IMR-90 (cell line): Measurements from ENCODE around the gene MFRP. TPM values are rescaled to one million over a fixed set of nuclear protein-coding genes. Genes with fewer than 3 reads are reported as not detected.
A peak's percentile ranks its signal among the peaks of the same experiment; 100 is the strongest.

Experiments used
- ATAC-seq: fragments of 200-7000 bp; cut with Tn5 transposase; 2 replicates; pipeline ENCODE4 v1.9.1; 2020; ENCODE audit warnings: low read depth, mild to moderate bottlenecking, moderate library complexity
- BruUV-seq: library from RNA; stranded (reverse); fragments of 400-500 nt; replicated peaks from 2 replicates; lab custom pipeline; 2021; lab: Mats Ljungman, UMichigan
- CTCF ChIA-PET: fragments of 300-600 bp; formaldehyde crosslinking; extraction: SDS; loops from one replicate; lab custom pipeline; 2021; ENCODE audit warnings: antibody characterized with exemption; lab: Yijun Ruan, JAX
- POLR2A ChIA-PET: fragments of 300-600 bp; sonication (Branson Sonifier 250); formaldehyde crosslinking; loops from one replicate; lab custom pipeline; 2022; ENCODE audit warnings: antibody characterized with exemption; ENCODE audit not compliant: unreplicated experiment; lab: Charles Lee
- DNase-seq: peaks from one replicate; pipeline ENCODE4 v3.0.0; 2013
- H2AFZ ChIP-seq: replicated peaks from 2 replicates; pipeline ENCODE3; 2013; ENCODE audit warnings: low read length, mild to moderate bottlenecking; ENCODE audit not compliant: poor library complexity
- H2AK5ac ChIP-seq: 2 replicates; pipeline ENCODE4 v1.6.1; 2013; ENCODE audit warnings: low read depth, low read length, inconsistent platforms
- H2AK9ac ChIP-seq: replicated peaks from 2 replicates; pipeline ENCODE3; 2013; ENCODE audit warnings: mild to moderate bottlenecking, low read depth, low read length, moderate library complexity; ENCODE audit not compliant: poor library complexity
- H2BK120ac ChIP-seq: 2 replicates; pipeline ENCODE4 v1.6.1; 2013; ENCODE audit warnings: low read depth, low read length, inconsistent platforms
- H2BK15ac ChIP-seq: 3 replicates; pipeline ENCODE4 v1.6.1; 2013; ENCODE audit warnings: low read depth, low read length, inconsistent platforms
- H2BK20ac ChIP-seq: 2 replicates; pipeline ENCODE4 v1.6.1; 2013; ENCODE audit warnings: low read depth, mild to moderate bottlenecking, inconsistent platforms, low read length, moderate library complexity
- H2BK5ac ChIP-seq: 2 replicates; pipeline ENCODE4 v1.6.1; 2013; ENCODE audit warnings: mild to moderate bottlenecking, low read depth, low read length, inconsistent platforms; ENCODE audit not compliant: poor library complexity, severe bottlenecking
- H3K14ac ChIP-seq: replicated peaks from 2 replicates; pipeline ENCODE4 v1.6.1; 2013; ENCODE audit warnings: low read depth, low read length, inconsistent platforms
- H3K18ac ChIP-seq: 2 replicates; pipeline ENCODE4 v1.6.1; 2013; ENCODE audit warnings: low read depth, low read length, control low read depth
- H3K23ac ChIP-seq: 2 replicates; pipeline ENCODE4 v1.6.1; 2013; ENCODE audit warnings: low read depth, low read length, inconsistent platforms
- H3K27ac ChIP-seq: 2 replicates; pipeline ENCODE4 v1.5.1; 2013; ENCODE audit warnings: mild to moderate bottlenecking, control low read depth, low read length; ENCODE audit not compliant: insufficient read depth
- H3K27me3 ChIP-seq: 2 replicates; pipeline ENCODE4 v1.6.1; 2013; ENCODE audit warnings: low read length; ENCODE audit not compliant: control insufficient read depth, insufficient read depth
- H3K36me3 ChIP-seq: 2 replicates; pipeline ENCODE4 v1.6.1; 2013; ENCODE audit warnings: low read length, mixed read lengths; ENCODE audit not compliant: control insufficient read depth, insufficient read depth
- H3K4ac ChIP-seq: 2 replicates; pipeline ENCODE4 v1.6.1; 2013; ENCODE audit warnings: low read depth, low read length, inconsistent platforms
- H3K4me1 ChIP-seq: 2 replicates; pipeline ENCODE4 v1.6.1; 2013; ENCODE audit warnings: low read length, mixed read lengths; ENCODE audit not compliant: control insufficient read depth, insufficient read depth
- H3K4me2 ChIP-seq: 2 replicates; pipeline ENCODE4 v1.6.1; 2013; ENCODE audit warnings: low read depth, mild to moderate bottlenecking, control low read depth, low read length, moderate library complexity
- H3K4me3 ChIP-seq: 2 replicates; pipeline ENCODE4 v1.5.1; 2013; ENCODE audit warnings: low read depth, mild to moderate bottlenecking, control low read depth, low read length, moderate library complexity; ENCODE audit not compliant: insufficient read depth
- H3K56ac ChIP-seq: 2 replicates; pipeline ENCODE4 v1.6.1; 2013; ENCODE audit warnings: low read length, inconsistent platforms; ENCODE audit not compliant: insufficient read depth; ENCODE audit errors: extremely low read depth
- H3K79me1 ChIP-seq, 2 experiments: 2 replicates each; pipeline ENCODE4 v1.6.1; 2013; ENCODE audit warnings: low read length in 2 of 2, inconsistent platforms in 1 of 2, low read depth in 1 of 2
- H3K9ac ChIP-seq: 2 replicates; pipeline ENCODE4 v1.6.1; 2013; ENCODE audit warnings: low read depth, low read length, control low read depth
- H3K9me1 ChIP-seq: 2 replicates; pipeline ENCODE4 v1.6.1; 2013; ENCODE audit warnings: low read length, inconsistent platforms; ENCODE audit not compliant: insufficient read depth
- H3K9me3 ChIP-seq: 2 replicates; pipeline ENCODE4 v1.6.1; 2013; ENCODE audit warnings: low read length; ENCODE audit not compliant: control insufficient read depth, insufficient read depth
- H4K20me1 ChIP-seq: 2 replicates; pipeline ENCODE4 v1.6.1; 2013; ENCODE audit warnings: low read length, inconsistent platforms; ENCODE audit not compliant: insufficient read depth
- H4K5ac ChIP-seq: 2 replicates; pipeline ENCODE4 v1.6.1; 2013; ENCODE audit warnings: mild to moderate bottlenecking, low read depth, low read length, control low read depth
- H4K8ac ChIP-seq, 2 experiments: 2 replicates each; pipeline ENCODE4 v1.6.1; 2013; ENCODE audit warnings: low read depth in 2 of 2, low read length in 2 of 2, control low read depth in 1 of 2, inconsistent platforms in 1 of 2
- H4K91ac ChIP-seq: 2 replicates; pipeline ENCODE4 v1.6.1; 2013; ENCODE audit warnings: low read depth, low read length, inconsistent platforms; ENCODE audit not compliant: insufficient read depth
- BHLHE40 ChIP-seq: fragments of 150-350 bp; IDR thresholded peaks from 2 replicates; pipeline ENCODE4 v1.6.1; 2016; ENCODE audit warnings: mild to moderate bottlenecking, low read depth, low read length
- CEBPB ChIP-seq: IDR thresholded peaks from 2 replicates; pipeline ENCODE4 v1.6.1; 2012; ENCODE audit warnings: low read depth, low read length, improper control_type of control experiment
- CHD1 ChIP-seq: IDR thresholded peaks from 2 replicates; pipeline ENCODE4 v1.6.1; 2012; ENCODE audit warnings: low read depth, low read length, improper control_type of control experiment
- FOS ChIP-seq: fragments of 150-350 bp; IDR thresholded peaks from 2 replicates; pipeline ENCODE4 v1.6.1; 2016; ENCODE audit warnings: low read depth, low read length
- MAFK ChIP-seq: IDR thresholded peaks from 2 replicates; pipeline ENCODE4 v1.6.1; 2012; ENCODE audit warnings: low read depth, low read length, improper control_type of control experiment
- MAZ ChIP-seq: IDR thresholded peaks from 2 replicates; pipeline ENCODE4 v1.6.1; 2012; ENCODE audit warnings: low read depth, mild to moderate bottlenecking, low read length, improper control_type of control experiment, moderate library complexity, borderline replicate concordance
- MXI1 ChIP-seq: IDR thresholded peaks from 2 replicates; pipeline ENCODE4 v1.6.1; 2012; ENCODE audit warnings: low read depth, mild to moderate bottlenecking, low read length, moderate library complexity, borderline replicate concordance
- NFE2L2 ChIP-seq: fragments of 150-350 bp; IDR thresholded peaks from 2 replicates; pipeline ENCODE4 v1.6.1; 2016; ENCODE audit warnings: low read depth, mild to moderate bottlenecking, low read length
- POLR2A ChIP-seq: IDR thresholded peaks from 2 replicates; pipeline ENCODE4 v1.6.1; 2012; ENCODE audit warnings: mild to moderate bottlenecking, low read depth, low read length
- RAD21 ChIP-seq: IDR thresholded peaks from 2 replicates; pipeline ENCODE4 v1.6.1; 2012; ENCODE audit warnings: low read length, improper control_type of control experiment
- RCOR1 ChIP-seq: IDR thresholded peaks from 2 replicates; pipeline ENCODE4 v1.6.1; 2012; ENCODE audit warnings: mild to moderate bottlenecking, low read length, improper control_type of control experiment; ENCODE audit not compliant: insufficient replicate concordance
- RFX5 ChIP-seq: IDR thresholded peaks from 2 replicates; pipeline ENCODE4 v1.8.0; 2012; ENCODE audit warnings: low read depth, mild to moderate bottlenecking, low read length, moderate library complexity
- SMC3 ChIP-seq: fragments of 150-350 bp; IDR thresholded peaks from 2 replicates; pipeline ENCODE4 v1.6.1; 2016; ENCODE audit warnings: low read depth, mild to moderate bottlenecking, antibody characterized with exemption, low read length, moderate library complexity
- USF2 ChIP-seq: fragments of 150-350 bp; IDR thresholded peaks from 2 replicates; pipeline ENCODE4 v1.6.1; 2017; ENCODE audit warnings: mild to moderate bottlenecking, antibody characterized with exemption, low read length, low read depth
- WGBS, 2 experiments: methylation state at CpG; one replicate each; pipeline versions ENCODE4 v1.1.5 to v1.1.7; 2013; ENCODE audit warnings: missing lambda C conversion rate in 2 of 2; ENCODE audit not compliant: insufficient read length in 1 of 2; ENCODE audit errors: extremely low coverage in 2 of 2; 5-methylcytosine and 5-hydroxymethylcytosine counted together
- dilution Hi-C: fragments of 300-500 bp; cut with HindIII; formaldehyde crosslinking; loops from one replicate; pipeline ENCODE4 v1.14.3; 2018; ENCODE audit warnings: low sequenced_read_pairs; ENCODE audit not compliant: unreplicated experiment
- in situ Hi-C: fragments of 300-500 bp; cut with MboI; formaldehyde crosslinking; loops from 3 replicates; pipeline ENCODE4 v1.14.3; 2019; ENCODE audit warnings: low sequenced_read_pairs, inconsistent platforms, mixed read lengths
- intact Hi-C: fragments of 100-400 bp; cut with micrococcal nuclease; formaldehyde crosslinking; loops from 2 replicates; pipeline ENCODE4 v1.10.0; 2022
- polyA plus RNA-seq, 3 experiments: library from polyadenylated mRNA; depleted of rRNA; stranded (reverse); fragments of >200 nt; gene quantifications; 2 replicates each; pipeline ENCODE4 v1.2.3, GENCODE V29; 2012; ENCODE audit warnings: low replicate concordance in 1 of 3
- total RNA-seq: library from RNA; depleted of rRNA; stranded (reverse); fragments of >200 nt; gene quantifications from 2 replicates; pipeline ENCODE4 v1.2.3, GENCODE V29; 2012
- TF ChIP-seq, protein P1 (sequence below): conservative IDR thresholded peaks from 2 replicates; pipeline ENCODE4 v1.5.1; 2012; ENCODE audit warnings: mild to moderate bottlenecking, low read depth, low read length, improper control_type of control experiment

Gene MFRP
- total and polyA plus RNA-seq, 2 of the 4 experiments (the other 2 are of a cell fraction) = not detected

DNA sequence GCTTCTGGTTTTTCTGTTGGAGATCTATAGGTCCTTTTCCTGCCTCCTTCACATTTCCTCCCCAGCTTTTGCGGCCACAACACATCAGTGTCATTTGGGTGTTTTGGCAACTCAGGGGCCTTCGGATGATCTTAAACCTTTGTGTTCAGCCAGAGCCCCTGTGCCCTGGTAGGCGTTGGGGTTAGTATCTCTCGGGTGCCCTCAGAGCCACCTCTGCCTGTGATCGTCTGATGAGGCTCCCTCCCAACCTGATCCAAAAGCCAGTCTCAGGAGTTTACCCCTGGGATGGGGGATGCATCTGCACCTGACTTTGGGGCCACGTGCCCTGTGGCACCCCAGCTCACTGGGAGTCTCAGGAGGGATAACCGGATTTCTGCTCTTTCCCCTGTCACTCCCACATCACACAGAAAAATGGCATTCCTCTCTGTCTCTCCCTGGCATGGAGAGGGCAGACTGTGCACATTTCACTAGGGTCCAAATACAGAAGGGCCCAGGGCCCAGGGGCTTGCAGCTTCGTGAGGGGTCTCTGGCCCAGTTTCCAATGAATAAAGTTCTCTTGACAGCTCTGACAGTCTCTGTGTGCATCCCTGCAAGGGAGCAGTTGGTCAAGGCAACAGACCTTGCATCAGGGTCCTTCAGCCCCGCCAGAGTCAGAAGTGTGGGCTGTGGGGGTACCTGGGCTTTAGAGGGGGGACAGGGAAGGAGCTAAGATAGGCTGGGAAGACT, 9.6 kb downstream of the MFRP start:
- ATAC-seq = no peak
- H3K9me1 ChIP-seq = peaks cover 14% of the 10 kb centered on the region
- DNase-seq = no peak
- peak overlapping the region; percentile 87 for H2BK20ac ChIP-seq
- intact Hi-C loops (loop anchor here (5.0 kb wide), 1 partner anchor 190 kb away; the partner anchor contains the start of gene ABCG4), in situ Hi-C loops (no loop called here), dilution Hi-C loops (no loop called here)
- H3K27me3 ChIP-seq = no peaks in the 10 kb centered on the region
- H2AFZ ChIP-seq = peak overlapping the region; percentile 70
- peak overlapping the region; percentile 98 for H3K14ac ChIP-seq
- H4K5ac ChIP-seq = peak overlapping the region; percentile 12; the same call in 1 of the 2 replicates
- peak overlapping the region; percentile 94 for H3K23ac ChIP-seq
- H4K8ac ChIP-seq = peak overlapping the region; percentile 64 to 95
- H3K79me1 ChIP-seq = peaks cover 17 to 42% of the 10 kb centered on the region in 2 experiments; a peak in 3 of 4 replicates
- H3K27ac ChIP-seq = peak overlapping the region; percentile 96
- peaks cover 26% of the 10 kb centered on the region for H3K4me1 ChIP-seq
- peak overlapping the region; percentile 96 for H3K56ac ChIP-seq
- H2BK15ac ChIP-seq = peak overlapping the region; percentile 82
- H3K18ac ChIP-seq = peak overlapping the region; percentile 6; the same call in 1 of the 2 replicates
- H3K36me3 ChIP-seq = peaks cover 2% of the 10 kb centered on the region; the same call in 1 of the 2 replicates
- peak overlapping the region; percentile 75 for H3K4me2 ChIP-seq
- H4K91ac ChIP-seq = peak overlapping the region; percentile 99
- 56% methylated on average over 6 of the region's 9 CpGs; no CpG with 5 or more reads in 1 of the 2 experiments for WGBS, 2 experiments
- H3K4ac ChIP-seq = peak overlapping the region; percentile 98
- peak overlapping the region; percentile 96 for H2BK120ac ChIP-seq
- POLR2A ChIA-PET = interaction anchor here (0.6 to 1.9 kb wide), 6 partner anchors 16 to 339 kb away, joined by 3 to 8 read pairs (median 6); partner anchors contain the start of genes DPAGT1 and MCAM
- peak overlapping the region; percentile 93 for H2BK5ac ChIP-seq
- no peak overlapping the region for H3K4me3 ChIP-seq
- H2AK9ac ChIP-seq = peak overlapping the region; percentile 100
- peaks cover 5% of the 10 kb centered on the region; the same call in 1 of the 2 replicates for H4K20me1 ChIP-seq
- H3K9me3 ChIP-seq = no peaks in the 10 kb centered on the region
- peak overlapping the region; percentile 79 for H3K9ac ChIP-seq
- no TSS peak for BruUV-seq
- peak overlapping the region; percentile 97 for H2AK5ac ChIP-seq
- CTCF ChIA-PET = interaction anchor here (1.1 to 2.0 kb wide), 6 partner anchors 13 to 269 kb away, joined by 3 to 20 read pairs (median 6); partner anchors contain the start of genes MCAM and VPS11
- TF ChIP-seq RCOR1 (no peak), USF2 (no peak), MXI1 (no peak), MAZ (no peak), POLR2A (no peak), BHLHE40 (no peak), FOS (no peak), CHD1 (no peak), MAFK (no peak), RAD21 (no peak), RFX5 (no peak), CEBPB (no peak), SMC3 (no peak), NFE2L2 (no peak)
- TF ChIP-seq, protein P1, sequence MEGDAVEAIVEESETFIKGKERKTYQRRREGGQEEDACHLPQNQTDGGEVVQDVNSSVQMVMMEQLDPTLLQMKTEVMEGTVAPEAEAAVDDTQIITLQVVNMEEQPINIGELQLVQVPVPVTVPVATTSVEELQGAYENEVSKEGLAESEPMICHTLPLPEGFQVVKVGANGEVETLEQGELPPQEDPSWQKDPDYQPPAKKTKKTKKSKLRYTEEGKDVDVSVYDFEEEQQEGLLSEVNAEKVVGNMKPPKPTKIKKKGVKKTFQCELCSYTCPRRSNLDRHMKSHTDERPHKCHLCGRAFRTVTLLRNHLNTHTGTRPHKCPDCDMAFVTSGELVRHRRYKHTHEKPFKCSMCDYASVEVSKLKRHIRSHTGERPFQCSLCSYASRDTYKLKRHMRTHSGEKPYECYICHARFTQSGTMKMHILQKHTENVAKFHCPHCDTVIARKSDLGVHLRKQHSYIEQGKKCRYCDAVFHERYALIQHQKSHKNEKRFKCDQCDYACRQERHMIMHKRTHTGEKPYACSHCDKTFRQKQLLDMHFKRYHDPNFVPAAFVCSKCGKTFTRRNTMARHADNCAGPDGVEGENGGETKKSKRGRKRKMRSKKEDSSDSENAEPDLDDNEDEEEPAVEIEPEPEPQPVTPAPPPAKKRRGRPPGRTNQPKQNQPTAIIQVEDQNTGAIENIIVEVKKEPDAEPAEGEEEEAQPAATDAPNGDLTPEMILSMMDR = no peak
